ENCODE data around the gene SERPING1.
"Not testable (repeated sequence)": the region's sequence is repeated elsewhere in the genome, so short reads cannot be mapped to it uniquely, and the experiment has no call there.

GRCh38 chr11:57652230-57652629 lies 54.7 kb downstream of the SERPING1 start:
- TF ChIP-seq, protein P1, sequence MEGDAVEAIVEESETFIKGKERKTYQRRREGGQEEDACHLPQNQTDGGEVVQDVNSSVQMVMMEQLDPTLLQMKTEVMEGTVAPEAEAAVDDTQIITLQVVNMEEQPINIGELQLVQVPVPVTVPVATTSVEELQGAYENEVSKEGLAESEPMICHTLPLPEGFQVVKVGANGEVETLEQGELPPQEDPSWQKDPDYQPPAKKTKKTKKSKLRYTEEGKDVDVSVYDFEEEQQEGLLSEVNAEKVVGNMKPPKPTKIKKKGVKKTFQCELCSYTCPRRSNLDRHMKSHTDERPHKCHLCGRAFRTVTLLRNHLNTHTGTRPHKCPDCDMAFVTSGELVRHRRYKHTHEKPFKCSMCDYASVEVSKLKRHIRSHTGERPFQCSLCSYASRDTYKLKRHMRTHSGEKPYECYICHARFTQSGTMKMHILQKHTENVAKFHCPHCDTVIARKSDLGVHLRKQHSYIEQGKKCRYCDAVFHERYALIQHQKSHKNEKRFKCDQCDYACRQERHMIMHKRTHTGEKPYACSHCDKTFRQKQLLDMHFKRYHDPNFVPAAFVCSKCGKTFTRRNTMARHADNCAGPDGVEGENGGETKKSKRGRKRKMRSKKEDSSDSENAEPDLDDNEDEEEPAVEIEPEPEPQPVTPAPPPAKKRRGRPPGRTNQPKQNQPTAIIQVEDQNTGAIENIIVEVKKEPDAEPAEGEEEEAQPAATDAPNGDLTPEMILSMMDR (IDR thresholded peaks at IDR 0.05; ENCODE audit: low read length): not testable (repeated sequence)
- not testable (repeated sequence) for TF ChIP-seq EZH2 (IDR thresholded peaks at IDR 0.05; ENCODE audit: borderline replicate concordance, low read length)

Measured in OCI-LY1 (cell line).